Endothelial cell (in vitro differentiated cells): ENCODE results near the gene PAM. TPM values are rescaled to one million over a fixed set of nuclear protein-coding genes. Genes with fewer than 3 reads are reported as not detected.

Experiments used
- DNase-seq: peaks from one replicate; pipeline ENCODE4 v3.0.0; 2021; ENCODE audit warnings: low spot score
- H3K27ac Mint-ChIP-seq: one replicate; pipeline ENCODE4 v1.8.0; 2021; ENCODE audit warnings: mixed read lengths, inconsistent platforms; ENCODE audit not compliant: unreplicated experiment
- H3K27me3 Mint-ChIP-seq: one replicate; pipeline ENCODE4 v1.8.0; 2021; ENCODE audit warnings: mild to moderate bottlenecking, moderate library complexity, mixed read lengths, inconsistent platforms; ENCODE audit not compliant: unreplicated experiment
- H3K36me3 Mint-ChIP-seq: one replicate; pipeline ENCODE4 v1.8.0; 2021; ENCODE audit warnings: mild to moderate bottlenecking, low read depth, mixed read lengths, inconsistent platforms; ENCODE audit not compliant: unreplicated experiment
- H3K4me1 Mint-ChIP-seq: one replicate; pipeline ENCODE4 v1.8.0; 2021; ENCODE audit warnings: mild to moderate bottlenecking, mixed read lengths, inconsistent platforms; ENCODE audit not compliant: unreplicated experiment
- H3K4me3 Mint-ChIP-seq: one replicate; pipeline ENCODE4 v1.8.0; 2021; ENCODE audit warnings: mild to moderate bottlenecking, mixed read lengths, inconsistent platforms; ENCODE audit not compliant: unreplicated experiment
- H3K9me3 Mint-ChIP-seq: one replicate; pipeline ENCODE4 v1.8.0; 2021; ENCODE audit warnings: mixed read lengths, inconsistent platforms; ENCODE audit not compliant: unreplicated experiment
- CTCF ChIP-seq: fragments of 200-600 bp; sonication (generic); IDR thresholded peaks from one replicate; pipeline ENCODE4 v1.5.0; 2021; ENCODE audit warnings: antibody characterized with exemption; ENCODE audit not compliant: unreplicated experiment
- total RNA-seq: library from RNA; stranded (reverse); fragmentation: NEBNext Ultra II Directional; extraction: Animal tissue kit (Norgen Biotek cat#: 25700); gene quantifications from one replicate; pipeline ENCODE4 v1.2.1, GENCODE V29; 2021; ENCODE audit not compliant: unreplicated experiment

The PAM gene
- total RNA-seq, 1 donor from 2014 or later: 255 TPM

- Mint-ChIP-seq H3K9me3 (no peaks in the 10 kb centered on the region), H3K4me1 (peaks cover 7% of the 10 kb centered on the region), H3K4me3 (no peak overlapping the region), H3K27me3 (no peaks in the 10 kb centered on the region), H3K27ac (no peak overlapping the region), H3K36me3 (peaks cover 7% of the 10 kb centered on the region)
- TF ChIP-seq CTCF: no peak
- no peak for DNase-seq
Measured at GRCh38 chr5:102874054-102874453, 118.9 kb downstream of the PAM start.

GRCh38 chr5:102875721-102876123 lies 120.6 kb downstream of the PAM start:
- Mint-ChIP-seq H3K36me3 (peaks cover 9% of the 10 kb centered on the region), H3K4me1 (peaks cover 6% of the 10 kb centered on the region), H3K27me3 (no peaks in the 10 kb centered on the region), H3K4me3 (no peak overlapping the region), H3K9me3 (no peaks in the 10 kb centered on the region), H3K27ac (no peak overlapping the region)
- no peak for TF ChIP-seq CTCF
- DNase-seq: no peak

GRCh38 chr5:102876610-102877009 lies 121.5 kb downstream of the PAM start:
- Mint-ChIP-seq H3K36me3 (peaks cover 9% of the 10 kb centered on the region), H3K9me3 (no peaks in the 10 kb centered on the region), H3K27me3 (no peaks in the 10 kb centered on the region), H3K27ac (no peak overlapping the region), H3K4me3 (no peak overlapping the region), H3K4me1 (peaks cover 6% of the 10 kb centered on the region)
- no peak for DNase-seq
- no peak for TF ChIP-seq CTCF

- peaks cover 6% of the 10 kb centered on the region for H3K4me1 Mint-ChIP-seq
- TF ChIP-seq CTCF: no peak
- no peaks in the 10 kb centered on the region for H3K27me3 Mint-ChIP-seq
- no peak for DNase-seq
- no peaks in the 10 kb centered on the region for H3K9me3 Mint-ChIP-seq
- H3K27ac Mint-ChIP-seq: no peak overlapping the region
- no peak overlapping the region for H3K4me3 Mint-ChIP-seq
- peaks cover 6% of the 10 kb centered on the region for H3K36me3 Mint-ChIP-seq
Measured at GRCh38 chr5:102879741-102880140, 124.6 kb downstream of the PAM start.

GRCh38 chr5:102886586-102886985 lies 131.5 kb downstream of the PAM start:
- H3K36me3 Mint-ChIP-seq: no peaks in the 10 kb centered on the region
- no peak for DNase-seq
- H3K27ac Mint-ChIP-seq: no peak overlapping the region
- peaks cover 20% of the 10 kb centered on the region for H3K4me1 Mint-ChIP-seq
- no peak for TF ChIP-seq CTCF
- no peaks in the 10 kb centered on the region for H3K27me3 Mint-ChIP-seq
- H3K9me3 Mint-ChIP-seq: no peaks in the 10 kb centered on the region
- H3K4me3 Mint-ChIP-seq: no peak overlapping the region
